HG03139 (cell line): Measurements from ENCODE around the gene LRRC28.

ENCODE experiments used
- ATAC-seq: cut with Tn5 transposase; IDR thresholded peaks from one replicate; pipeline ENCODE4 v1.9.1; 2021; ENCODE audit not compliant: unreplicated experiment

LRRC28 gene

DNA sequence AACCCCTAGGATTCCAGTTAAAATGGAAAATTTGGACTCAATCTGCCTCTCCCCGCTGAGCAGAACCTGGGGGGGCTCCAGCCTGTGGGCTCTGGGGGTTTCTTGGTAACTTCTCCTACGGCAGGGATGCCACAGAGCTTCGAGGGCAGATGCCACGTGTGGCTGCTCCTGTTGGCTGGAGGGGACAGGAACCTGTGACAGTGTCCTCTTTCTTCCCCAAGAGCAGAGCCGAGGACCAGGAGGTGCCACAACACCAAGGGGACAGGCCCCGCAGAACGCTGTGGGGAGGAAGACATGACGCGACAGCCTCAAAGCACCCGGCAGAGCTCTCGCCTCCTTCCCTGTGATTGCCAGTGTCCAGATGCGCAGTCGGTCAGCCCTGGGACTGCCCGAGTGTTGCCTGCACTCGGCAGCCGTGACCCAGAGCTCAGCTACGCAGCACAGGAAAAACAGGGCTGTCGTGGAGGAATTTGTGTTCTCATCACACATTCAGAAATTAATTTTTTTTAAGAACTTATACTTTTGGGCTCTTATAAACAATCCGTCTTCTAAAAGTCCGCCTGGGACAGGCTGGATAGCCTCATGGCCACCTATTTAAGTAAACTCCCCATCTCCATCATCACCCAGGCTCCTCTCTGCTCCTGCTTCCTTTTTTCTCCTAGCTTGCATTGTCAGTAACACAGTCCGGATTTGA, 182.6 kb downstream of the LRRC28 start:
- no peak for ATAC-seq

DNA sequence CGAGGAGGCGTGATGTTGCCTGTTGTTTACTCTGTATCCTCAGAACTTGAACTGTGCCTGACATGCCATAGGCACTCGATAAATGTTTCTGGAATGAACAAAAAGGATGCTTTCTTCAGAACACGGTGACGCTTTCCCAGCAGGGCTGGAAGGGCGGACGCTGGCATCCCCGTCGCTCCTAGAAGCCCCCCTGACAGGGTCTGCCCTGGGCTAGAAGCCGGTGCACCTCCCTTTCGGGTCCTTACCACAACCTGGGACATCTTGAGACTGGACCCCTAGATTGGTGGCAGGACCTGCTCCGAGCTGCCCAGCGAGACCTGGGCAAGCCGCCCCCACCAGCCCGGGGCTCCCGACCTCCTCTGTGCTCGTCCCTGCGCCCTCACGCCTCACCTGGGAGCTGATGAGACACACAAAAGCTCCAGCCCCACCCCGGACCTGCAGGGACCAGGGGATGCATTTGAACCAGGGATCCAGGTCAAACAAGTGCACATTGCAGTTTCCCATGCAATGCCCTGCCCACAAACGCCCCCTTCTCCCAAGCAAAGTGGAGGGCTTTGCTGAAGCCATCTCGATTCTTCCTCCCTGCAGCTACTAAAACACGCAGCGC, 183.3 kb downstream of the LRRC28 start:
- ATAC-seq, result no peak

DNA sequence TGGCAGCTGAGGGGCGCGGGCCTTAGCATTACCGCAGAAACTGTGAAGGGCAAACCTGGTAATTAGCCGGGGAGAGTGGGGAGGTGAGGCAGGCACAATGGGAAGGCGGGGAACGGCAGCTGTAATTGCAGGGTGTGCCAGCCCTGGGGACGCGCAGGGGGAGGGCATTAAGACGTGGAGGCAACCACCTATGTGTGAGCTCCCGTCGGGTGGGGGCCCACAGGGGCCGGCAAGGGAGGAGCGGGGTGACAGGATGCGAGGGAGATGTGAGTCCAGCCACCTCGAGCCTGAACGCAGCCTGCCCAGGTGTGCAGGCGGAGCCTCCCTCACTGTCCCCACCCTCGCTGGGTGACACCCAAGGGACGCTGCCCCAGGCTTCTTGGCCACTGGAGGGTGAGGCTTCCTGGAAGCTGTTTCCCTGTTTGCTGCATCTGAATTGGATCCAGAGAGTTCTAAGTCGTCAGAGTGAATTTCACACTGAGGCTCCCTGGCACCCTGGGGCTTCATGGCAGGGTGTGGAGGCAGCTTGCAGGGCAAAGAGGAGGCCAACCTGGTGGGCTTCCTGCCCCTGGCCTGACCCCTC, 183.9 kb downstream of the LRRC28 start:
- ATAC-seq, result no peak

DNA sequence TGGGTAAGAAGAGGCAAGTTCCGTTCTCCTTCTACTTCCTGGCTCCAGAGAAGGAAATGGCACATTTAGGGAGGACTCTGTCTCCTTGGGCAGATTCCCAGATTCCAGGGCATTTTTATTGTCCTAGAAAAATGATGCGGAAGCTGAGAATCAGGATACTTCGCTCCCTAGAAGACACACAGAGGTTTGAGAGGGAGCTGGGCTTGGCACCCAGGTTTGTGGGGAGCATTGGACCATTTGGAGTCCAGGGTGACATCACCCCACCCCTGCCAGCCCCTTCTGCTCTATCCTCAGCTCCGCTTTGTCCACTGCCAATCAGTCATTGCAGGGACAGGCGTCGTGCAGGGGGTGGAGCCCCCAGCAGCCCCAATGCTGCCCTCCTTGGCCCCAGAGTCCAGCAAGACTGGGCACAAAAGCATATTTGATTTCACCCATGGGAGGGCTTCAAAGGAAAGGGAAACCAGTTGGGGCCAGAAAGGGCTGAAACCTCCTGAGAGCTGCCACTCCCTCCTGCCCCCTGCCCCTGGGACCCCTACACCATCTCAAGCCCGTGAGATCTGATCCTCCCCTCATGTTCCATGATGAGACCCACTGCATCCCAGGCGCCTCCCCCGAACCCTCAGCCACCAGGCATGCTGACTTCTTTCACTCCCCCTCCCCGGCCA, 184.7 kb downstream of the LRRC28 start:
- no peak for ATAC-seq

DNA sequence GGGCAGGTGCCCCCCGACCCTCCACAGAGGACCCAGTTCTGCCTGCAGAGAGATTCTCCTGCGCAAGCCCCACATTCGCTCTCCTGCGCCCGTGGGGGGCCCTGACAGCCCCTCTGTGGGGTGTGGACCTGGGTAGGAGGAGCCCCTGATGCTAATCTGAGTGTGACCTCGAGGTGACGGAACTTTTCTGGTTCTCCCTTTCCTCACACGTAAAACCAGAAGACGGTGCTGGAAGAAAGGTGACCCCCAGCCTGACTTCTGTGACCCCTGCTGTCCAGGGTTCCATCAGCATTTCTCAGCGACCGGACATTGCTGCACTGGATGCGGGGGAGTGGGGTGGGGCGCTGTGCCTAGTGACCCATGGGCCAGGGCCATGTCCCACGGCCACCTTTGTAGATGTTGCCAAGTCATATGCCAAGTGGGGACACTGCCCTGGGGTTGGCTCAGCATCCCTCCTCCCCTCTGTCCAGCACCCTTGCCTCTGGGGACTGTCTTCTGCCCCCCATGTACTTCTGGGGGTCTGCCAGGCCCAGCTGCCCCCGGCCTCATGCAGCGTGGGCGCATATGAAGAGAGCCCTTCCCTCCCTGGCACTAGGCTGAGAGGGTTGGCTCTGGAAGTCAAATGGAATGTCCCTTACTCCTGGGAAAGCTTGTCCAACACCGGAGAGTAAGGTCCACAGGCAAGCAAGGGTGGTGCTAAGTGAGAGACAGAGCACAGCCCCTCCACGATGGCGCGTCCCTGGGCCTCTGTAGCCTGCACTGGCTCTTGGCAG, 185.4 kb downstream of the LRRC28 start:
- ATAC-seq, result no peak

DNA sequence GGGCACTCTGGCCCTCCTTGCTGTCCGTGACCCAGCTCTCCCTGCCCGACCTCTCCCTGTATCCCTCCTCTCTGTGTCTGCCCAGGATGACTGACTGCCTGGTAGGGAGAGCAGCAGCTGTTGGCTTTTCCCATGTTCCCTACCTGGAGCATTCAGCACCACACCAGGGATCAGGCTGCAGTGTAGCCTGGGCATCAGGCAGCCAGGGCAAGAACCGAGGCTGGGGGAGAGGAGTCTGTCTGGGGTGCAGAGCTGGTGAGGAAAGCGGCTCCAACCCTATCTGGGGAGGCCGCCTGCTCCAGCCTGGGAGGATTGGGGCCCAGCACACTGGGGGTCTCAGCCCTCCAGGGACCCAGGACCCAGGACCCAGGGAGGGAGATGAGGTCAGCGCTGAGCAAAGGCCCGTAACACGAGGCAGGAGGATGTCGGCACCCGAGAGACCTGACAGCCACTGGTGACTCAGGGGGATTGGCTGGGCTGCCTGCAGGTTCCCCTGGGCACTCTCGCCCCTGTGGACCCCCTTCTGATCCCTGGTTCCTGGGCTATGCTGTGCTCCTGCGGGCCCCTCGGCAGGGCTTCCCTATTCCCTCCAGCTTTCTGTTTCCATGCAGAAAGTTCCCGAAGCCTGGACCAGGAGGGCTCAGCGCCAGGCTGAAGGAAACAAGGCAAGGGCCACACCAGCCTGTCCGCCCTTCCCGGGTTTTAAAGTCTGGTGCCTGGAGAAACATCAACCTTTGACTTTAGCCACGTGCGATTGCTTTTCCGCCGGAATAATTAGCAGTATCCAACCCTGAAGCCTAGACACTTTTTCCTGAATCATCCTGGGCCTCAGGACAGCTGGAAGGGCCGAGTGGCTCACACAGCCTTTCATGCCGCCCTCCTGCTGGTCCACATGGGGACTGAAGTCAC, 186.3 kb downstream of the LRRC28 start:
- ATAC-seq, result no peak

DNA sequence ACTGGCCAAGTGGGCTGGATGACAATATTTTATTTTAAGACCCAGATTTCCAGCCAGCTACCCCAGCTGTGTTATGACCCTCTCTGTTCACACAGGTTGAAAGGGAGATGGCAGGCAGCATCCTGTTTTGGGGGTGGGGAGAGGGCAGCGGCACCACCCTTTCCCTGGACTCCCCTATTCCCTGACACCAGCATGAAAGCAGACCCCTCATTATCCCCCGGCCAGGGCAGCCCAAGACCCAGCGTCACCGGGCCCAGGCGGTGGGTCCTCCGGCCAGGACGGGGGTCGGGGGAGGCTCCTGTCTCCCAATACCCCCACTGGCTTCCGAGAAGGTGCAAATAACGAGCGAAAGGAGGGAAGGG, 186.9 kb downstream of the LRRC28 start:
- ATAC-seq, result no peak

DNA sequence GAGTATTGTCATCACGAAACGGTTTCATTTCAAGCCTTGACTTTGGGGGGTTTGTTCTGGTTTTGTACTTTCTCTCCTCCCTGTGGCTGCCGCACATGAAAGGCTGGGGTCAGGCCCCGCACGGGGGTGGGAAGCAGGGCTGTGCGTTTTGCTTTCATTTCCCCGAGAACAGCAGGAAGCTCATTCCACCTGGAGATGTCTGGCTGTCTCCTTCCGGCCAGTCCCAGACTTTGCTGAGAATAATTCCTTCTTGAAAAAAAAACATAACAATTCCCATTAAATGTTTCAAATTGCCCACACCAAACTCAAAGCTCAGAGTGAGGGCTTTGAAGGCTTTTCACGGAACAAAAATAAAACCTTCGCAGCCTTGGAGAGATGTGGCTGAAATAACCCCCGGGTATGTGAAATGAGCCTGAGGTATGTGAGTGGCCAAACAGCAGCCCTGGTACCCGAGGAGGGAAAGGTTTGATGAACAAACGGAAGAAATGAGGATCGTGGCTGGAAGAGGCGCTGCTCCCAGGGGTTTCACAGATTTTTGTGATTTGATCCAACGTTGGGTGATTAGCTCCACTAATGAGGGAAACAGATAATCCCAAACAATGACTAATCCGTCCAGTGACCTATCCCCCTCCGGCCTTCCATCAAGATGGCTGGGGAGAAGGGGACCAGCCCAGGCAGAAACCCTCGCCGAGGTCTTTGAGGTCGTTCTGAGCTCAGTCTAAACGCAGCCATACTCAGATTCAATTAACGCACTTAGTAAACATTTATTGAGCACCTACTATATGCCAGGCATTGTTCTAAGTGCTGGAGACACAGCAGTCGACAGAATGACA, 187.6 kb downstream of the LRRC28 start:
- no peak for ATAC-seq

DNA sequence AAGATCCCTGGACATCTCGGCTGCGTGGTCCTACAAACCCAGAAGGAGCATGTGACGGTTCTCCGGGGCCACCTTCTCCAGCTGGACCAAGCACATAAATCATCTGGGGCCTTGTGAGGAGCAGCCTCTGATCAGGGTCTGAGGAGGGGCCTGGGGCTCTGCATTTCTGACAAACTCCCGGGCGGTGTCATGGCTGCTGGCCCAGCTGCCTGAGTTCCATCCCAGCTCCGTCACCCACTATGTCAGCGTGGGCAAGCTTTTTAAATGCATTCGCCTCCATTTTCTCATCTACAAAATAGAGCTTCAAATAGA, 188.2 kb downstream of the LRRC28 start:
- ATAC-seq, result no peak

DNA sequence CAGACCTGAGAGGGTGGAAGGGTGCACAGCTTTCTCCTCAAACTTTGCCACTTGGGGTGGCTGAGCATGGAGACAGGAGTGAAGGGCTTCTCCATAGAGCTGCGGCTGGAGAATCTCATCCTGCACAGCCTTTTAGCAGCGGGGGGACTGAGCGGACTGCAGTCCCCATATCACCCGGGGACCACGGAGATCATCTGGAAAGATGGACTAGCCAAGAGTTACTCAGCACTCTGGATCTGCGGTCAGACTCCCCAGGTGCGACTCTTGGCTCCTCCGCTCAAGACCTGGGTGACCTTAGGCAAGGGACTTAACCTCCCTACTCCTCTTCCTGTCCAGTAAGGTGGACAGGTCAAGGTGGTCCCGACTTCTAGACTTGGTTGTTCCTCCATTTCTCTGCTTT, 188.7 kb downstream of the LRRC28 start:
- no peak for ATAC-seq
